ENCODE data around the gene MALRD1. TPM values are rescaled to one million over a fixed set of nuclear protein-coding genes. Genes with fewer than 3 reads are reported as not detected.

The MALRD1 gene
- total RNA-seq, 1 donor from 2014 or later = 7.0 TPM

GRCh38 chr10:19058046-19058445, 9.4 kb downstream of the MALRD1 start:
- DNase-seq (no peak), ATAC-seq (no peak)
- no peaks in the 10 kb centered on the region for H3K4me1 ChIP-seq
- no peaks in the 10 kb centered on the region for H3K27me3 ChIP-seq
- H3K36me3 ChIP-seq = no peaks in the 10 kb centered on the region
- TF ChIP-seq CTCF (IDR thresholded peaks at IDR 0.05) = no peak
- no peaks in the 10 kb centered on the region for H3K9me3 ChIP-seq
- intact Hi-C loops (cut with DNase I) = no loop called here
- H3K4me3 ChIP-seq = no peak overlapping the region
- H3K27ac ChIP-seq = no peak overlapping the region

- no peaks in the 10 kb centered on the region for H3K27me3 ChIP-seq
- no peaks in the 10 kb centered on the region for H3K4me1 ChIP-seq
- H3K27ac ChIP-seq = no peak overlapping the region
- H3K36me3 ChIP-seq = no peaks in the 10 kb centered on the region
- no peak overlapping the region for H3K4me3 ChIP-seq
- intact Hi-C loops (cut with DNase I) = no loop called here
- ATAC-seq = no peak
- H3K9me3 ChIP-seq = no peaks in the 10 kb centered on the region
- DNase-seq = no peak
- no peak for TF ChIP-seq CTCF (IDR thresholded peaks at IDR 0.05)
These were observed 15.4 kb downstream of the MALRD1 start for GRCh38 chr10:19063986-19064385.

- Histone ChIP-seq H3K36me3 (no peaks in the 10 kb centered on the region), H3K9me3 (no peaks in the 10 kb centered on the region), H3K27ac (no peak overlapping the region), H3K4me3 (no peak overlapping the region), H3K27me3 (no peaks in the 10 kb centered on the region), H3K4me1 (no peaks in the 10 kb centered on the region)
- ATAC-seq (no peak), DNase-seq (no peak)
- no peak for TF ChIP-seq CTCF (IDR thresholded peaks at IDR 0.05)
- intact Hi-C loops (cut with DNase I) = no loop called here
These were observed 23.3 kb downstream of the MALRD1 start for GRCh38 chr10:19071946-19072345.

- no peaks in the 10 kb centered on the region for H3K36me3 ChIP-seq
- no peaks in the 10 kb centered on the region for H3K4me1 ChIP-seq
- H3K4me3 ChIP-seq = no peak overlapping the region
- H3K27ac ChIP-seq = no peak overlapping the region
- no peak for TF ChIP-seq CTCF (IDR thresholded peaks at IDR 0.05)
- no peaks in the 10 kb centered on the region for H3K27me3 ChIP-seq
- DNase-seq = no peak
- H3K9me3 ChIP-seq = no peaks in the 10 kb centered on the region
- intact Hi-C loops (cut with DNase I) = no loop called here
- ATAC-seq = no peak
These were observed 28.7 kb downstream of the MALRD1 start for GRCh38 chr10:19077276-19077675.

- Histone ChIP-seq H3K4me3 (no peak overlapping the region), H3K9me3 (no peaks in the 10 kb centered on the region), H3K27ac (no peak overlapping the region), H3K27me3 (no peaks in the 10 kb centered on the region), H3K36me3 (no peaks in the 10 kb centered on the region), H3K4me1 (no peaks in the 10 kb centered on the region)
- DNase-seq (no peak), ATAC-seq (no peak)
- no peak for TF ChIP-seq CTCF (IDR thresholded peaks at IDR 0.05)
- intact Hi-C loops (cut with DNase I) = no loop called here
These were observed 48.0 kb downstream of the MALRD1 start for GRCh38 chr10:19096501-19097073.

GRCh38 chr10:19097151-19097550, 48.5 kb downstream of the MALRD1 start:
- Histone ChIP-seq H3K27me3 (no peaks in the 10 kb centered on the region), H3K9me3 (no peaks in the 10 kb centered on the region), H3K36me3 (no peaks in the 10 kb centered on the region), H3K4me3 (no peak overlapping the region), H3K4me1 (no peaks in the 10 kb centered on the region), H3K27ac (no peak overlapping the region)
- no peak for DNase-seq
- ATAC-seq = no peak
- intact Hi-C loops (cut with DNase I) = no loop called here
- TF ChIP-seq CTCF (IDR thresholded peaks at IDR 0.05) = no peak
